GM12873 (cell line): ENCODE results near the gene JMJD8.

Experiments used
- TF ChIP-seq, protein P1 (sequence below): IDR thresholded peaks from 2 replicates; pipeline ENCODE4 v1.5.1; 2012; ENCODE audit warnings: low read depth, mild to moderate bottlenecking, moderate library complexity, low read length, control low read depth; ENCODE audit not compliant: insufficient read depth; ENCODE audit errors: missing control alignments

Gene JMJD8

DNA sequence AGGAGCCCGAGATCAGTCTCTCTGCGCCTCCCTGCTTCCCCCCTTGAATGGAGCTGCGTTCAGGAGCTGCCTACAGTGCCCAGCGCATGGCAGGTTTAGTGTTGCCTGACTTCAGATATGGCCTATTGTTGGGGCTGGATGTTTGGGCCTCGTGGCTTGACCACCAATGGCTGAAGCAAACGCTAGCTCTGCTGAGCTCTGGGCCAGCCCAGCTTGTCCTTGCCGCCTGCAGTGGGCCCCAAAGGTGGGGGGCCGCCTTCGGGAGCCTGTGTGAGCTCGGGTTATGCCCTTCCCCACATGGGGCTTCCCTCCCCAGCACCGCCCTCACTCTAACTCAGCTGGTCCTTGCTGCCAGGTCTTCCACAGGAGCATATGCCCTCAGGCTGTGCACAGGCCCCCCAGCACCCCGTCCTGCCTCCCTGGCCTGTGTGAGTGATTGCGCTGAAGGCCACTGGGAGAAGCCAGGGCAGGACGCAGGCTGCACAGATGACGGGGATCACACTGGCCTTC, 46.0 kb downstream of the JMJD8 start:
- TF ChIP-seq, protein P1, sequence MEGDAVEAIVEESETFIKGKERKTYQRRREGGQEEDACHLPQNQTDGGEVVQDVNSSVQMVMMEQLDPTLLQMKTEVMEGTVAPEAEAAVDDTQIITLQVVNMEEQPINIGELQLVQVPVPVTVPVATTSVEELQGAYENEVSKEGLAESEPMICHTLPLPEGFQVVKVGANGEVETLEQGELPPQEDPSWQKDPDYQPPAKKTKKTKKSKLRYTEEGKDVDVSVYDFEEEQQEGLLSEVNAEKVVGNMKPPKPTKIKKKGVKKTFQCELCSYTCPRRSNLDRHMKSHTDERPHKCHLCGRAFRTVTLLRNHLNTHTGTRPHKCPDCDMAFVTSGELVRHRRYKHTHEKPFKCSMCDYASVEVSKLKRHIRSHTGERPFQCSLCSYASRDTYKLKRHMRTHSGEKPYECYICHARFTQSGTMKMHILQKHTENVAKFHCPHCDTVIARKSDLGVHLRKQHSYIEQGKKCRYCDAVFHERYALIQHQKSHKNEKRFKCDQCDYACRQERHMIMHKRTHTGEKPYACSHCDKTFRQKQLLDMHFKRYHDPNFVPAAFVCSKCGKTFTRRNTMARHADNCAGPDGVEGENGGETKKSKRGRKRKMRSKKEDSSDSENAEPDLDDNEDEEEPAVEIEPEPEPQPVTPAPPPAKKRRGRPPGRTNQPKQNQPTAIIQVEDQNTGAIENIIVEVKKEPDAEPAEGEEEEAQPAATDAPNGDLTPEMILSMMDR, result no peak

DNA sequence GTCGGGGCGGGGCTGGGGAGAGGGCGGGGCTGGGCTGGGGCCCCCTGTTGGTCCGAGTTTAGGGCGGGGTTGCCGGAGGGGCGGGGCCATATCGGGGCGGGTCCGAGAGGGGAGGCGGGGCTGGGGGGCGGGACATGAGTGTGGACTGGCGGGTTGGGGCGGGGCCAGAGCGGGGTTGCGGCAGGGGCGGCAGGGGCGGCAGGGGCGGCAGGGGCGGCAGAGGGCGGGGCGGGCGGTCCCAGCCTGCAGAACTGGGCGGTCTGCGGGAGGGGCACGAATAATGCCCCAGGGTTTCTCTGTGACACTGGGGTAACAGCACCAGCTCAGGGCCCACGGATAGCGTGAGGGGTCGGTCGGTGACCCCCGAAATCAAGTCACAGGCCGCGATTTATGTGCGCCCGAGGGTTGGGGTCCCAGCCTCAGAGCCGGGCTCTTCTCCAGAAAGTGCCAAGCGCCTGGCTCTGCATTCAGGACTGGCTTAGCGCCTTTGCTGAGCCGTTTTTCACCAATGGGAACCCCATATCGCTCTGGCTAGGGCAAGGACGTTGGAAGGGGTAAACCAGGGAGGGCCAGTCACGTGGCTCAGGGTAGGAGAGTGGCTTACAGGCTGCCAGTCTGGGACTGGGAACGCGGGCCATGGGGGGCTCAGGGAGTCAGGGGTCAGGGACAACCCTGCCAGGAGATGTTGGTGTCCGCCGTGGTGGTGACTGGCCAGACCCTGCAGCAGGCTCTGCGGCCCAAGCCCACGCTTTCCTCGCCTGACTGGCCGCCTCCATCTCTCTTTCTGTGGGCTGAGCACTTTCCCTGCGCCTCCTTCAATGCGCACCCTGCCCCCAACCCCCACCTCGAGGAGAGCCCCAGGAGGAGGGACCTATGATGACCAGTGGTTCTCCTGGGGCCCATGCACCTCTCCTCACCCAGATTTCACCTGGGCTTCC, 46.8 kb downstream of the JMJD8 start:
- TF ChIP-seq, protein P1, result no peak

DNA sequence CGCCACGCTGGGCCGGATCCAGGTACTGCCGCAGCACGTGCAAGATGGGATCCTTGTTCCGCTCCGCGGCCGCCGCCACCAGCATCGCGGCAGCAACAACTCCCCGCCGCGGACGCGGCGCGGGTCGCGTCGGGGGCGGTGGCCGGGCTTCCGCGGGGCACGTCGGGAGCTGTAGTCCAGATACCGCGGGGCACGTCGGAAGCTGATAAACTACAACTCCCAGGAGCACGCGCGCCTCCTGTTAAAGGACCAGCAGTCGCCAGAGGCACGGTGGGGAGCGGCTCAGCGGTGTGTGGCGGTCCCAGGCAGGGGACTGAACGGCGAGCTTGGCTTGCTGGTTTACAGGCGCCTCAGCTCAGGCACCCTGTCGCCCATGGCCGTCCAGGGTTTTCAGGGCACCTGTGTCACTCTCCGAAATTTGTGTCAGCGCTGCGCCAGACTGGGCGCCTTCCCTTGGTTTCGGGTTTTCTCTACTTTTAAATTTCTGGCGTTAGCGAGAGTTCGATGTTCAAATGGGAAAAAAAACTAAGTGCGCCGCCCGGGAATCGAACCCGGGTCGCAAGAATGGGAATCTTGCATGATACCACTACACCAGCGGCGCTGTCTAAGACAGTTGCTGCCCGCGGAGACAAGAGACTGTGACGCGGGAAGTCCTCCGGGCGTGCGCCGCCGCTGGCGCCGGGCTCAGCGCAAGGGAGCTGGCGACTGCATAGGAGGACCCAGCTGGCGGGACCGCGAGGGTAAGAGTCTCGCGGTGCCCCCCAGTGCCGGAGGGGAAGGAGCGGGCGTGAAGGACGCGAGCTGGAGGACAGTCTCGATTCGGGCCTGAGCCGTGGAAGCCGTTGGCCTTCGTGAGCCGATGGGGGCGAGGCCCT, 47.7 kb downstream of the JMJD8 start, which contains the start of gene METTL26:
TSS of gene METTL26 (minus strand) at position 100 of the 875 bp plus-strand sequence. CDS start at position 85, 15 bp downstream.
- TF ChIP-seq, protein P1, result no peak

DNA sequence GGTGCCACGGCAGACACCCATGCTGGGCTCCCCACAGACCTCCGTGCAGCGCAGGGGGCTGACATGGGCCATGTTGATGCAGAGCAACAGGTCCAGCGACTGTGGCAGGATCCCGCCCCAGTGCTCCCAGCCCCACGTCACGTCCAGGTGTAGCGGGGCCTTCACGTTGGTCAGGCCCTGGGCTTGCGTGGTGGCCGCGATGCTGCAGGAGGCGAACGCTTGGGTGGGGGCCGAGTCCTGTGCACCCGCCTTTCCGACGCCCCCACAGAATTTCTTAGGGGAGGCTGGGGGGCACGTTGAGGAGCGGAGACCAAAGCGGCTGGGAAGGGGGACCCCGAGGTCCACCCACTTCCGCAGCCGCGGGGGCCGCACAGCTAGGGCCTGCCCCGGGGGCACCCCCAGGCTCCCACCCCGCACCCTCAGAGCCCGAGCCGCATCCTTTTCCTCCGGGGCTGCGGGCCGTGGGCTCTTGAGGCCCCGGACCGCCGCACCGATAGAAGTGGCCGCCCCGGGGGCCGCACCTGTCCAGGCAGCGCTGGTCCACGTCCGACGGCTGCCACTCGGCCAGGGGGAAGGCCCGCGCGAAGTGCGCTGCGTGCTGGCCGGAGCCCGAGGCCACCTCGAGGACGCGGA, 48.4 kb downstream of the JMJD8 start:
- TF ChIP-seq, protein P1, result no peak

DNA sequence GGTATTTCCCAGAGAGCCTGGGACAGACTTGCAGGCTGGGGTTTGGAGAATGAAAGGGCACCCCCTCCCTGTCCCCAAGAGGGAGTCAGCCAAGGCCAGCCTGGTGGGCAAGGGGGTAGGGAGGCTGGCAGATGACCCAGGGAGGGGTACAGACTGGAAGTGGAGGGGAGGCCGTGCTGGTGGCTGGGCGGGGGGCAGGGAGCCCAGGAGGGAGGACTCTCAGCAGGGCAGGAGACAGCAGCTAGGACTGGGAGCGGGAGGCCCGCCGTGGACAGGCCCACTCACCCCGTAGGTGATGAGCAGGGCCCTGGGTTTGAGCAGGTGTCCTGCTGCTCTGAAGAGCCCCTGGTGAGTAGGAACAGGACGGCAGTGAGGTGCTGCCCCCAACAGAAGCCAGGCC, 49.1 kb downstream of the JMJD8 start:
- TF ChIP-seq, protein P1, result no peak

DNA sequence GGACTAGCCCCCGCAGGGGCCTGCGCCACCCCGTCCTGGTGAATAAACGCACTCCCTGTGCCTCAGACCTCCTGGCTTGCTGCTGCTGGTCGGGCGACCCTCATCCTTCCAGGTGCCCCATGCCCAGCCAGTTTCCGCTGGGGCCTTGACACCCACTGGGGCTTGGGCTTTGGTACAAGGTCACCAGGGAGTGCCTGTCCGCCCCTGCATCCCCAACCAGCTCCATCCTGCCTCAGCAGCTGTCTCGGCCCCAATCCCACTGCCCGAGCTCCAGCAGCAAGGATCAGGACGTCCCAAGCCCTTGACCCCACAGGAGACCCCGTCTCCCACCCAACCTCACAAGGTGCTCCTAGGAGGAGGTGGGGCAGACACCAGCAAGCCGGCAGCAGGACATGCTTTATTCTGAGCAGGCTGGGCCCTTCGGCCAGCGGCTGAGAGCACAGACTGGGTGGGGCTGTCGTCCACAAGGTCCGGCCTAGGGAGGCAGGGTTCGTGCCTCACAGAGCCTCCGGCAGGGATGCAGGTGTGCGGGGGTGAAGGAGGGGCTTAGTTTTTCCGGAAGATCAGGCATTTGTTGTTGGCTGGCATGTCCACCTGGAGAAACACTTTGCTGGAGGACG, 50.0 kb downstream of the JMJD8 start:
- TF ChIP-seq, protein P1, result no peak
